Activated naive CD4-positive, alpha-beta T cell treated with anti-CD3 and anti-CD28 coated beads, Interleukin-2, amount 50 U/mL, for 16 hours (primary cell): ENCODE data around the gene LMBRD1.
"Not testable (repeated sequence)": the region's sequence is repeated elsewhere in the genome, so short reads cannot be mapped to it uniquely, and the experiment has no call there.

Experiments
- DNase-seq: peaks from one replicate; pipeline ENCODE4 v3.0.0-alpha.2; 2020

LMBRD1 gene

DNA sequence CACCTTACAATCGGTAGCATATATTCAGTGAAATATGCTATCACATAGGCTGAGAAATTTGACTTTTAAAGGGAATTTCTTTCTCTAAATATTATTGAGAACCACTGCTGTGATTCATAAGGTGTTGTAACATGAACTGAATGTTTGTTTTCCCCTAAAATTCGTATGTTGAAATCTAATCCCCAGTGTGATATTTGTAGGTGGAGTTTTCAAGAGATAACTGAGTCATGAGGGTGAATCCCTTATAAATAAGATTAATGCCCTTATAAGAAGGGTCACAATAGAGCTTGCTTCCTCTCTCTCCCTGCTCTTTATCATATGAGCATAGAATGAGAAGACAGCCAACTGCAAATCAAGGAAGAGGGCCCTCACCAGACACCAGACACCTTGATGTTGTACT, 64.8 kb downstream of the LMBRD1 start:
- DNase-seq, result no peak

GRCh38 chr6:69729870-69730449, 66.8 kb downstream of the LMBRD1 start:
- DNase-seq, result no peak

DNA sequence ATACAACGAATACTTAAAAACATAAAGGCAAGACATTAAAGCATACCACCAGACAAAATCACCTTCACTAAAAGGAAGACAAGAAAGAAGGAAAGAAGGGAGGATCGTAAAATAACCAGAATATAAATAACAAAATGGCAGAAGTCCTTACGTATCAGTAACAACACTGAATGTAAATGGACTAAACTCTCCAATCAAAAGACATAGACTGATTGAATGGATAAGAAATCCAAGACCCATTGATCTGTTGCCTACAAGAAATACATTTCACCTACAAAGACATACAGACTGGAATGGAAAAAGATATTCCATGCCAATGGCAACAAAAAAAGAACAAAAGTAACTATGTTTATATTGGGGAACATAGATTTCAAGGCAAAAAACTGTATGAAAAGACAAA, 74.1 kb downstream of the LMBRD1 start:
- no peak for DNase-seq

DNA sequence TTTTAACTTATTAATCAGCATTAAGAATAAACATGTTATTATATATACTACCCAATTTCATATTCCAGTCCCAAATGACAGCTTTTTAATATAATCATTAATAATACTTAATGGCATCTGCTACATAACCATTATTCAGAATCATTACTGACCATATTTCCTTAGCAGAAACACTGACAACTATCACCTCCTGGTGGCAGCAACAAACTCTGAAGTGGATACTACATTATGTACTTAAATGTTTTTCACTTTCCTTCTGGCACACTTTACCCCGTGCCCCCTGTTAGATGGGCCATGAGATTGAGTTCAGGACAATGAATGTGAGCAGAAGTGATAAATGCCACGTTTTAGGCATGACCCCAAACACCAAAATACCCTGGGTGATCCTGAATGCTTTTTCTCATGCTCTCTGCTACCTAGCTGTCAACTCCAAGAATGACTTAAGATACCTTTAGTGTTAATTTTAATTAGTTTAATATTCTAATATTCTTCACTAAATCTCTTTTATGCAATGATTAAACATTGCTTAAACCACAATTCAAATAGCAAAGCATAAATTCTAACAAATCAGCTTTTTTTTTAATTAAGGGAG, 77.1 kb downstream of the LMBRD1 start:
- DNase-seq, result no peak

- no peak for DNase-seq
These were observed 90.1 kb downstream of the LMBRD1 start for GRCh38 chr6:69706724-69707123.

GRCh38 chr6:69705954-69706353, 90.9 kb downstream of the LMBRD1 start:
- DNase-seq, result no peak

GRCh38 chr6:69704916-69705315, 91.9 kb downstream of the LMBRD1 start:
- DNase-seq, result no peak

DNA sequence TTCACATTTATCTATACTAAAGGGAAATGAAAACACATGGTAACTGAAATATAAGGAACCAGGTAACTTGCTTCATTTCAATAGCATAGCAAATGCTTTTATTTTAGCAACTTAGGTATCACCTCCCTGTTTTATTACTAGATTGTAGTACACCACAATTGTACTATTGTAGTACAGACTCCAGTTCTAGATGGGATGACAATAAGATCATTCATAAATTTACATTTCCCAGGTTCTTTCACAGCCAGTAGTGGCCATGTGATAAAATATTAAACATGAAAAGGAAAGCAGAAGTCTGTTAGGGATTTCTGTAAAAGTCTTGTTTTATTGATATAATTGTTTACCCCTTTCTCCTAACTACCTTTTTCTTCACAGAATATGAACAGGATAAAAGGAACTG, 97.2 kb downstream of the LMBRD1 start:
- no peak for DNase-seq

GRCh38 chr6:69696273-69696672, 100.5 kb downstream of the LMBRD1 start:
- DNase-seq, result no peak

DNA sequence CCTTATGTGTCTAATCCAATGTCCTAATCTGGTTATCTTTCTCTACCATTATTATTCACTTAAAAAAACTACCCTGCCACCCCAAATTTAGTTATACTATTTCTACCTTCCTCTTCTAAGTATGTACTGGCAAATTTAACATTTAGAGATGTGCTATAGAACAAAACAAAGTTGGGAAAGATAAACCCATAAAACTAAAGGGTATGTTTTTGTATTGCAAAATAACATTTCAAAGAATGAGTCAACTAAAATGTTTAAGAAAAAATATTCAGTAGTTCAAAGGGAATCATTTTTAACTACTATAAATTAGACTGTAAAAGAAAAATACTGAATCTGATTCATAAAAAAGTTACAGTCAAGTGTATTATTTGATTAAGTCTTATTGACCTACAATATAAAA, 103.0 kb downstream of the LMBRD1 start:
- DNase-seq, result no peak

GRCh38 chr6:69690986-69691385, 105.8 kb downstream of the LMBRD1 start:
- DNase-seq, result no peak

DNA sequence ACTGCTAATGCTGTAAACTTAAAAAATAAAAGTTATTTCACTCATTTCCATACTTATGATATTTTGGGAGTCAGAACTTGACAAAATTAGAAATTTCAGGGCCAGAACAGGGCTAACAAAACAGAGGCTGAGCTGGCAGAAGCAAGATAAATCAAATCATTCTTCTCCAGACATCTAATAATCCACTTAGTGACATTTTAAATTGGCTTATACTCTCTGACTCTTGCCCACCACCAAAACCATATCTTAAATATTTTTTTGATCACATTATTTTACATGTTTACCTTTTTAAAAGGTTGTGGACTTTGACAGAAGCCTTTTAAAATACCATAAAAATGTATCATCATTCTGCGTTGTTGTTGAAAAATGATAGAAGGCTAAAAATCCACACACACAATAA, 116.5 kb downstream of the LMBRD1 start:
- DNase-seq, result no peak

DNA sequence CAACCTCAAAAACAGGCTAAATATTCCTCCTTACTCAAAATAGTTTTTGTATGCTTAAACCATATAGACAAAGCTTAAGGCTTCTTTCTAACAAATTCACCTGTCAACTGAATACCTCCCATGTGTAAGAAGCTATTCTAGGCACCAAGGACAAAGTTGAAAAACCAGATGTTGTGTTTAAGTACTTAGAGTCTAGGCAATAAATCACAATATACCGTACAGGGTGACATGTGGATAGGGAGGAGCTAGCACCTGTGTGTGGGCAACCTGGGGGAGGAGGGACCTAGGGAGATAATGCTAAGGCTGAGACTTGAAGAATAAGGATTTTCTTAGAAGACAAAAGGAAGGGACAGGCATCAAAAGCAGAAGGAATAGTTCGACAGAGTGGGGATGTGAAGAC, 123.5 kb downstream of the LMBRD1 start:
- DNase-seq, result no peak

DNA sequence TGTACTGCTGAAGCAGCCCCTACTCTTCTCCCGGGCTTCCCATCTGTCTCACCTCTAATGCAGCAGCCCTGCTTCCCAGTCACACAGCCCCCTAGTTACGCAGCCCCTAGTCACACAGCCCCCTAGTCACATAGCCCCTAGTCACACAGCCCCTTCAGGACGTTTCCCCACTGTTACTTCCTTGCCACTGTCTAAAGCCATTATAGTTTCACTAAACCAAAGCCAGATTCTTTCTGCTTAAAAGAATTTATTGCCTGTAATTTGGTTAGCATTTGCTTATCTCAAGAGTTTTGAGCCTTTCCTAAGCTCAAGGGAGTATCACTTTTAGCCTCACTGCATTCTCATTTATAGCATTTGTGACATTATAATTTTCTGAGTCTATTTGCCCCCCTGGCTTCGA, 127.9 kb downstream of the LMBRD1 start:
- no peak for DNase-seq

DNA sequence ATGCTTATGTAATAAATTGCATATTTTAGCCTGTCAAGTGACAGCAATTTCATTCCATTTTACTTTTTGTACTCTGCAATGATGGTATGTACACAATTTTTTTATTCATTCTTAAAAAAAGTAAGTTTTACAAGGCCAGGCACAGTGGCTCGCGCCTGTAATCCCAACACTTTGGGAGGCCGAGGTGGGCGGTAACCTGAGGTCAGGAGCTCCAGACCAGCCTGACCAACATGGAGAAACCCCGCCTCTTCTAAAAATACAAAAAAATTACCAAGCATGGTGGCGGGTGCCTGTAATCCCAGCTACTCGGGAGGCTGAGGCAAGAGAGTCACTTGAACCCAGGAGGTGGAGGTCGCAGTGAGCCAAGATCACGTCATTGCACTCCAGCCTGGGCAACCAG, 130.0 kb downstream of the LMBRD1 start:
- not testable (repeated sequence) for DNase-seq

DNA sequence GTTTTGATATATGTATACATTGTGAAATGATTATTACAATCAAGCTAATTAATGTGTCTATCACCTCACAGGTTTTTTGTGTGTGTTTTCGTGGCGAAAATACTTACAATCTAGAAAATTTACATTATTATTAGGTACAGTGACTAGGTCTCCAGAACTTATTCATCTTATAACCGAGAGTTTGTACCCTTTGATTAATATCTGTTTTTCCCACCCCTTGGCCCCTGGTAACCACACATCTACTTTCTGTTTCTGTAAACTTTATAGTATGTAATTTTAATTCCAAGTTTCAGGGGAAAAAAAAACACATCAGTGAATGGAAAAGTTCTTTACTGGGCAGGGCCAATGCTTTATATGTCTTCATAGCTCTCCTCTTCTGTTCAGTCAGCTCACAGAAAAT, 131.4 kb downstream of the LMBRD1 start:
- no peak for DNase-seq

DNA sequence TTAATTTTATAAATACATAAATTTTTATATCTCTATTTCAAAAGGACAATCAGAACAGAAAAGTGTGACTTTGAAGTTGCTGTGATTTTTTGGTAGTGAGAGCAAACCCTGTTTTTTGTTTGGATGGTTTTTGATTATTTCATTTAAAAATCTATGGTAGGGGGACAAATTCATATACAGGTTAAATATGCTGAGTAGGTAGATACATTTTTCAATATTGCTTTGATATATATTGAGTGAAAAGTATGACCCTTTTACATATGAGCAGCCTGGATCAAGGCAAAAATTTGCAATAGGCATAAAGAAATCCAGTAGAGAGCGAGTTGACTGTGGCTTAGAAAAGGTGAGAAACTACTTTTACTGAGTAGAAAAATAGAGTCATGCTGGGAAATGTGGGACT, 132.3 kb downstream of the LMBRD1 start:
- DNase-seq, result no peak

DNA sequence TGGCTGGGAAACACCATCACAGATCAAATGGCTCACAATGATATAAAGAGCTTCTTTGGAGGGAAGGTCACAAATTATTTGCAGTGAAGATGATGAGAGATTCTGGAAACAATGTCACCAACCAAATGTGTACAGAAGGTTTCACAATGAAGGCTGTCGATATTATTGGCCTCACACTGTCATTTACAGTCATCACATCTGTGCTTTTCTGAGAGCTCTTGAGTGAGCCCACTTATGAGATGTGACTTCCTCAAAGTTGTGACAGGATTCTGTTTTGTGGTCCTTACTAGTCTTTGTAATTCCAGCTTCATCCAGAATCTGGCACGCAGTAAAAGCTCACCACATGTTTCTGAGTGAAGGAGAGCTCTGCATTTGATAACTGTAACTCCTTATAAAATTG, 133.6 kb downstream of the LMBRD1 start:
- no peak for DNase-seq

DNA sequence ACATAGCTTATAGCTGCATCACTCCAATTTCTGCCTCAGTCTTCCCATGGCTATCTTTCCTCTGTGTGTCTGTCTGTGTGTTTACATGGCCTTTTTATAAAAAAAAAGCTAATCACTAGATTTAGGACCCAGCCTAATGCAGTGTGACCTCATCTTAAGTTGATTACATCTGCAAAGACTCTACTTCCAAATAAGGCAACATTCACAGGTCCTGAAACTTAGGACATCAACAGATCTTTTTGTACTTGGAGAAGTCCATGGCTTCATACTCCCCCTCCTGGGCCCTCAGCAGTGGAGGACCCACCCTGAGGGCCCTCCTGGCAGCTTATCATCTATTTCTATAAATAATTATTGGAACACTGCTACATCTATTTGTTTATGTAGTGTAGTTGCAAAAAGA, 146.1 kb downstream of the LMBRD1 start:
- DNase-seq, result no peak

GRCh38 chr6:69647726-69648125, 149.1 kb downstream of the LMBRD1 start:
- no peak for DNase-seq

DNA sequence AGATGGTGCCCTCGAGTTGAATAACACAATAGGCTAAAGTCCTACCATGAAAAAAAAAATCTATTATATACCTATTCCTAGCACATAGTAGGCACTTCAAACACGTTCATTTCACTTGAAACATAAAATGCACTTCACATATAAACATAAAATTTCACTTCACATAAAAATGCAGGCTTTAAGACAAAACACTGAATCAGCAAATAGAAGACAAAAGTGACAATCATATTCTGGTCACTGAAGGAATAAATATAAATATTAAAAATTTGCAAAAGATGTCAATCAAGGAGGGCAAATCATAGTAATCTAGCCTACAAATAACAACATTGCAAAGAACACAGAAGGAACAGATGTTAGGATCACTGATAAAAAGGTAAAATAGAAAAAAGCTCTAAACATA, 153.1 kb downstream of the LMBRD1 start:
- no peak for DNase-seq

- no peak for DNase-seq
These were observed 163.9 kb downstream of the LMBRD1 start for GRCh38 chr6:69632932-69633331.

DNA sequence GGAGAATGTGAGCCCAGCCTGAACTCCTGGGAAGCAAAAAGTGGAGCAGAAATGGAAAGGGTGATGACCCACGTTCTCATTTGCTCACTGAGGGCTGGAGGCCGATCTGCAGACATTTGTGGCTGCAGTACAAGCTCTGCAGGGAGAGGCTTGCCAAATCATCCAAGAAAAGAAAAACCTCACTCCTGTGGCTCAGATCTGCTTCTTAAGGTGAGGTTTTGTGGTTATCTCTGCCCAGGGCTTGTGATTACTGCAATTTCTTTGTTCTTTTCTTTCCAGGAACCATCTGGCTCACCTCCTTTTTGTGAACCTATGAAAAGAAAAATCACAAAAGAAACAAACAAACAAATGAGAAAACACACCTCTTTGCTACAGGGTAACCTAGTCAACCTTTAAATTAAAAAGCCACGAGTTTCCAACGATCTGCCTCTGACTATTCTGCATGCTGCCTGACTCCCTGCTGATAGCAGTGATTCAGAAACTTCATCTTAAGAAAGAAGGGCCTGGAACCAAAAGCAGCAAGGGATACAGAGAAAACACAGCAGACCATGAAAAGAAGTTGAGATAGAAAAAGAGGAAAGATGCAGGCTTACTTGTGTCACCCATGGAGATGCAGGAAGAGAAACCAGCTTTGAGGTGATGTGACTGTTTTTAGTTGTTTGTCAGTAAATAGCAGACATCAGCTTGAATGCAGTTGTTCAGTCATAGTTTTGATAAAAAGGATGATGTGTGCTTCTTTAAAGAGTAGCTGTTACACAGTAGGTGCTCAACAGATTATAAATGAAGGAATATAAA, 165.1 kb downstream of the LMBRD1 start:
- no peak for DNase-seq

DNA sequence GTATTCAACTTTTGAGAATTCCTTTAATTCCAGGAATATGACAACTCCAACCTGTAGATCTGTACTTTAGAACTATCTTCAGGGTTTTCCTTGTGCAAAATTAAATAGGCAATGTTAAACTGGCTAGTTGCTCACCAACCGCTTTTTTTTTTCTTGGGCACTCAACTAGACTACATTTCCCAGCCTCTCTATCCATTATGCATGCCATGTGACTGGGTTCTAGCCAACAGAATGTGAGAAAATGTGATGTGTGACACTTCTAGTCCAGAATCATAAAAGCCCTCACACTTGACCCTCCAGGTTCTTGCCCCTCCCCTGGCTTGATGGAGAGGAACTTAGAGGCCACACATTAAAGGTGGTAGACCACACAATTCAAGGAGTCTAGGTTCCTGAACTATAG, 166.0 kb downstream of the LMBRD1 start:
- DNase-seq, result no peak

- no peak for DNase-seq
These were observed 169.2 kb downstream of the LMBRD1 start for GRCh38 chr6:69627625-69628024.
